Measurements from ENCODE around the gene GLYATL3.

GLYATL3 gene

GRCh38 chr6:49549691-49550491 is 50.2 kb downstream of the GLYATL3 start:
- H3K4me1 ChIP-seq = peaks cover 2% of the 10 kb centered on the region
- no peak for TF ChIP-seq CTCF (IDR thresholded peaks at IDR 0.05)
- peak overlapping the region; percentile 39 for H3K4me3 ChIP-seq (ENCODE audit: low read depth, low read length)
- H3K9ac ChIP-seq = no peak overlapping the region
- peak overlapping the region; percentile 65 for H2AFZ ChIP-seq
- H3K4me2 ChIP-seq (ENCODE audit: low read length) = peak overlapping the region; percentile 76
- H3K27me3 ChIP-seq (ENCODE audit: control insufficient read depth, insufficient read depth, low read length) = no peaks in the 10 kb centered on the region
- no peaks in the 10 kb centered on the region for H3K9me3 ChIP-seq (ENCODE audit: control insufficient read depth, low read length)
- no peak overlapping the region for H3K27ac ChIP-seq
- H3K79me2 ChIP-seq = no peaks in the 10 kb centered on the region
- H3K36me3 ChIP-seq (ENCODE audit: control insufficient read depth, insufficient read depth, low read length) = no peaks in the 10 kb centered on the region

- Histone ChIP-seq H3K36me3 (ENCODE audit: control insufficient read depth, insufficient read depth, low read length) (no peaks in the 10 kb centered on the region), H3K4me2 (ENCODE audit: low read length) (peak within 1 kb of the TSS; percentile 76), H3K79me2 (no peaks in the 10 kb centered on the region), H3K27me3 (ENCODE audit: control insufficient read depth, insufficient read depth, low read length) (no peaks in the 10 kb centered on the region), H3K4me3 (ENCODE audit: low read depth, low read length) (peak within 1 kb of the TSS; percentile 39), H3K9me3 (ENCODE audit: control insufficient read depth, low read length) (no peaks in the 10 kb centered on the region), H3K9ac (no peak within 1 kb of the TSS), H3K27ac (no peak within 1 kb of the TSS), H2AFZ (peak within 1 kb of the TSS; percentile 65), H3K4me1 (peaks cover 2% of the 10 kb centered on the region)
- TF ChIP-seq CTCF (IDR thresholded peaks at IDR 0.05) = no peak
Measured at GRCh38 chr6:49550492-49551077, 50.9 kb downstream of the GLYATL3 start, which contains the start of gene C6orf141. TSS of gene C6orf141 (plus strand) at chr6:49550668. CDS start at chr6:49550793, 125 bp downstream.

- Histone ChIP-seq H3K9ac (no peak overlapping the region), H3K27ac (no peak overlapping the region)
Measured at GRCh38 chr6:49551078-49551865, 51.5 kb downstream of the GLYATL3 start.

GRCh38 chr6:49551866-49552129 is 52.1 kb downstream of the GLYATL3 start:
- H3K9me3 ChIP-seq (ENCODE audit: control insufficient read depth, low read length) = no peaks in the 10 kb centered on the region
- peak overlapping the region; percentile 39 for H3K4me3 ChIP-seq (ENCODE audit: low read depth, low read length)
- peak overlapping the region; percentile 65 for H2AFZ ChIP-seq
- H3K27ac ChIP-seq = no peak overlapping the region
- peak overlapping the region; percentile 76 for H3K4me2 ChIP-seq (ENCODE audit: low read length)
- no peak overlapping the region for H3K9ac ChIP-seq
- peaks cover 2% of the 10 kb centered on the region for H3K4me1 ChIP-seq
- H3K27me3 ChIP-seq (ENCODE audit: control insufficient read depth, insufficient read depth, low read length) = no peaks in the 10 kb centered on the region
- TF ChIP-seq CTCF (IDR thresholded peaks at IDR 0.05) = no peak
- no peaks in the 10 kb centered on the region for H3K36me3 ChIP-seq (ENCODE audit: control insufficient read depth, insufficient read depth, low read length)
- H3K79me2 ChIP-seq = no peaks in the 10 kb centered on the region

More at GRCh38 chr6:49551078-49551865, 51.5 kb downstream of the GLYATL3 start:
- Histone ChIP-seq H3K4me2 (ENCODE audit: low read length) (peak overlapping the region; percentile 76), H3K9me3 (ENCODE audit: control insufficient read depth, low read length) (no peaks in the 10 kb centered on the region), H3K4me1 (peaks cover 2% of the 10 kb centered on the region), H3K4me3 (ENCODE audit: low read depth, low read length) (peak overlapping the region; percentile 39), H3K79me2 (no peaks in the 10 kb centered on the region), H3K27me3 (ENCODE audit: control insufficient read depth, insufficient read depth, low read length) (no peaks in the 10 kb centered on the region), H3K36me3 (ENCODE audit: control insufficient read depth, insufficient read depth, low read length) (no peaks in the 10 kb centered on the region), H2AFZ (peak overlapping the region; percentile 65)
- TF ChIP-seq CTCF (IDR thresholded peaks at IDR 0.05) = no peak

All from parathyroid adenoma (tissue), 2 donors.